Measurements from ENCODE around the gene PTRHD1.

PTRHD1 gene

GRCh38 chr2:24828238-24828996 lies 35.2 kb upstream of the PTRHD1 start:
- no peak for DNase-seq

DNA sequence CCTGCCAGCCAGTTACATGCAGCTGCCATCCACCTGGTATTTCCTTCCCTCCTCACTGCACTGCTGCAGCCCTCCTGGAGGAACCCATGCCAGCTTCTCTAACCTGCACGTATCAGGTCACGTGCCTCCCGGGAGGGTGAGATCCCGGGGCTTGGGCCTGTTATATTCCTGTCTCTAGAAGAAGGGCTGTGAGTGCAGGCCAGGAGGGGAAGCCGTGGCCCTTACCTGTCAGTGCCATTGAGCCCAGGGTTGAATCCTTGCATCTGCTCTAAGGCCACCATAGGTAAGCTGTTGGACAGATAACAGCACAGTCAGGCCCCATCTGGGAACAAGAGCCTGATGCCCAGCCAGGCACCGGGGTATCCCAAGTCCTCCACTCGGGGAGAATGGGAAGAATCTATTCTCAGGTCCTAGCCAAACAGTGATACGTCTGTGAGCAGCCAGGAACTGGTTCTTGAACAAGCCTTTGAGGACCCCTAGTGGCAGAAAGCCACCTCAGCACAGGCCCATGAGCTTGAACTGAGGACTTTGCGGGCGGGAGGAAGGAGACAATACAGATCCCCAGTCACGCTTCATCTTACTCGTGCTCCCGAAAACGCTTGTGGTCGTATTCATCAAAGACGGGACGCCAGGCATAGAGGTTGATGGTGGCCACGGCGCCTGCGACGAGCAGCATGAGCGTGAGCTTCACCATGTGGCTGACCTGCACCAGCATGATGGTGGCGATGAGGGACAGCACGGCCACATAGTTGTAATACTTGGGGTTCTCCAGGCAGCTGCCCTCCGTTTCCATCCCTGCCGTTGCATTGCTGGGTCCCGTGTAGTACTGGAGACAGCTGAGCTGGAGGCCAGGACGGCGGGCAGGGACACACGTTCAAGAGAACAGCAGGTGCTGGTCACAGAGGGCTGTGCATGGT lies 34.4 kb upstream of the PTRHD1 start:
- peak; percentile 69 for DNase-seq

- no peak for DNase-seq
Measured at GRCh38 chr2:24826773-24827145, 33.6 kb upstream of the PTRHD1 start.

DNA sequence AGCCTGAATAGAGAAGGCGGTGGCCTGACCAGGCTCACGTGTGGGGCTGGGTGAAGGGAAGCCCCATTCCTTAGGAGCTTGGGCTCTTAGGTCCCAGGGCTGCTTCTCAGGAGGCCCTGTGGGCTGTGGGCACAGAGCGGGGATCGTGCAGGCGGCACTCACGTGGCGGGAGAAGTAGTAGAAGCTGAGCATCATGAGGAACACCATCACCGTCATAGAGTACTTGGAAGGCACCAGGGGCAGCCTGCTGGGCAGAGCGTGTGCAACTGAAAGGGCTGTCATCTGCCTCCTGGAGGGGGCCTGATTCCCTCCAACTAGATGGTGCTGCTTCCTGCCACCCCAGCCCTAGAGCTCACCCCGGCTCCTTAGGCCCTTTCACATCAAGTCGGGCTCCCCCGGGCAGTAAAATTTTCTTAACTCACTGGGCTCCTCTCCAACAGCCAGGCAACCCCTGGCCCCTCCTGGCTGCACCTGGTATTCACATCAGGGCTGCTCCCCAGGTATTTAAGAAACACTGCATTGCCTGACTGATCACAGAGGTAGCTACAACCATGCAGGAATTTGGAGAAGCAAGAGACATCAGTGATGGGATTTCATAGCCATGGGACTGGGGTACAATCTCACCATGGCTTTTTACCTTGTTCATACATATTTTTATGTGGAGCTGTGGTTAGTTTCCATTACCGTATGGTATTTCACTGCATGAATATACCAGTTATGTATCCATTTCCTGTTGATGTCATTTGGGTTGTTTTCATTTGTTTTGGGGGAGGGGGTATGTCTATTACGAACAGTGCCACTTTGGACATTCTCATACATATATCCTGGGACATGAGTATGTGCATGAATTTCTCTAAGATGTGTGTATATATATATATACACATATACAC lies 32.9 kb upstream of the PTRHD1 start:
- DNase-seq = no peak

GRCh38 chr2:24824966-24825882 lies 32.0 kb upstream of the PTRHD1 start:
- no peak for DNase-seq

GRCh38 chr2:24824071-24824588 lies 30.9 kb upstream of the PTRHD1 start:
- no peak for DNase-seq

DNA sequence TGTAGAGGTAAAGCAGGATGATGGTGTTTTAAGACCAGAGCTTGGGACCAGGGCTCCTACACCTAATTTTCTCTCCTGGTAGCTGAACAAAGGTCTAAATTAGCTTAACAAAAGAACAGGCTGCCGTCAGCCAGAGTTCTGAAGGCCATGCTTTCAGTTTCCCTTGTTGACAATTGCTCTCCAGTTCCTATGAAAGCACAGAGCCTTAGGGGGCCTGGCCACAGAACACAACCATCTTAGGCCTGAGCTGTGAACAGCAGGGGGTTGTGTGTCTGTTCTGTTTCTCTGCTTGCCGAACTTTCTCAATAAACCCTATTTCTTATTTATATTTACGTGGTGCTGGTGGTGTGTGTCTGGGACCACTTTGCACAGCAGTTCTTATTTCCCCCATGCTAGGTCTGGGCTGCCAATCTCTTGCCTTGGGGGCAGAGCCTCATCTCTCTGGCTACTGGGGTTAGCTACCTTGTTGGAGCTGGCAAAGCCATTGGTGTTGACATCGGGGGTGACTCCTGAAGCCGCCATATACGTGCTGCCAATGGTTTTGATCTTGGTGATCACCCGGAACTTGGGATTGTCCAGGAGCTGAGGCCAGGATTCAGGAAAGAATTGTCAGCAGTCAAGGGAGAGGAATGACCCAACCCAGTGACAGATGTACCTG lies 29.0 kb upstream of the PTRHD1 start:
- no peak for DNase-seq

- DNase-seq = no peak
Measured at GRCh38 chr2:24821433-24821891, 28.3 kb upstream of the PTRHD1 start.

- DNase-seq = no peak
Measured at GRCh38 chr2:24820598-24821432, 27.6 kb upstream of the PTRHD1 start.

GRCh38 chr2:24820175-24820513 lies 27.0 kb upstream of the PTRHD1 start:
- no peak for DNase-seq

DNA sequence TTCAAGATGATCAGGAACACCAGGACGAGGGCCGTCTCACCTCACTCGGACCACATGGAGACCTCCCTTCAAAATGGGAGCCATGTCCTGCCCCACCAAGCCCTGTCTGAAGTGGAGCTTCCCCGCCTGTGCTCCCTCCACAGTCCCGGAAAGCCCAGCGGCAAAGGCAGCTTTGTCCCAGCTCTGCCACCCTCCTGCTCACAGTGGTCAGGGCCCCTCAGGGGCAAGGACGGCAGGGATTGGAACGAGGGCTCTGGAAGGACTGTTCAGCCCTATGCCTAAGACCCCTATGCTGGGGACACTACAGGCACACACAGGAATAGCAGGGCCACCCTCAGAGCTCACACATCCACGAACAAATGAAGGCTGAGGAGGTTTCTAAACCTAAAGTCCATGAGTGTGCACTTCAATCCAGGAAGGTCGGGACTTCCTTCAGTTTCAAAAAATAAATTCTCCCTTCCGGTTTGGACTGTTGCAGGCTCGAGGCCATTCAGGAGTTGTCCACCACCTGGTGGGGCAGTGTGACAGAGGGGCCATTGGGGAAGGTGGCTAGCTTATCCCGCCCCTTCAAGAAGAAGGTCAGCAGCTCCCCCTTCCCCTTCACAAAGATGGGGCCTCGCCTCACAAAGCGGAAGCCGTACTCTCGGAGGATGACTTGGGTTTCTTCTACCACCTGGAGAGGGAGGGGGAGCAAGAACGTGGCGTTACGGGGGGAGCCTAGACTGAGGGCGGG lies 26.4 kb upstream of the PTRHD1 start:
- DNase-seq = no peak

DNA sequence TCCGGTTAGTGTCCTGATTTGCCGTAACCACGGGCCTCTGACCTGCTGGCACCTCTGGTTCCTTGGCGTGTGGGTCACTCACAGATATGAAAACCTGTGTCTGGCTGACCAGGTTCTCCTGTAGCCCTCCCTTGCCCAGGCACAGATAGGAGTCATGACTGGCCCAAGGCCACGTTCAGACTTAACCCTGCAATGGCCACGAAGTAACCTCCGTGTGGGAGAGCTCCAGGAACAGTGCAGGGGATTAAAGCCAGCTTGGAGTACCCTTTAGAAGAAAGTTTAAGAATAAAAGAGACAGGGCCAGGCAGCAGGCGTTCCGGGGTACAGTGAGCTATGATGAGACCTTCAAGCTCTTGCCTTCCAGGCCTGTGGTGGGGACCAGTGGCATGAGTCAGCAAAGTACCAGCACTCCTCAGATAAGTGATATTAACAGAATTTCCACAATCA lies 25.6 kb upstream of the PTRHD1 start:
- DNase-seq = no peak

DNA sequence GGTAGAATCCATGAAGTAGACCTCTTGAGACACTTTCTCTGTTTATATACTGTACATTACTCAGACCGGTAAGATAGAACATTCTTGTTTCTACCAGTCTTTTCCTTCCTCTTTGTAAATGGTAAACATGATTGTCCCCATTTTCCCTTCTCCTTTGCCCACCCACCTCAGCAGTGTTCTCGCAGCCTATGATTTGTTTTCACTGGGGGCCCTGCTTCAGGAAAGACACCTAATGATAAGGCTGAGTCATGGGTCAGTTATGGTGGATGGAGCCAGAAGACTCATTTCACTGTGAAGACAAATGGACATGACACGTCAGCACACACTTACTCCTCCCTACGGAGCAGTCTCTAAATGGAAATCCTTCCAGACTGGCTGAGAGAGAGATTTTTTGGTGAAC lies 23.7 kb upstream of the PTRHD1 start:
- DNase-seq = no peak

- no peak for DNase-seq
Measured at GRCh38 chr2:24816404-24816803, 23.2 kb upstream of the PTRHD1 start.

GRCh38 chr2:24815171-24815570 lies 22.0 kb upstream of the PTRHD1 start:
- DNase-seq = no peak

DNA sequence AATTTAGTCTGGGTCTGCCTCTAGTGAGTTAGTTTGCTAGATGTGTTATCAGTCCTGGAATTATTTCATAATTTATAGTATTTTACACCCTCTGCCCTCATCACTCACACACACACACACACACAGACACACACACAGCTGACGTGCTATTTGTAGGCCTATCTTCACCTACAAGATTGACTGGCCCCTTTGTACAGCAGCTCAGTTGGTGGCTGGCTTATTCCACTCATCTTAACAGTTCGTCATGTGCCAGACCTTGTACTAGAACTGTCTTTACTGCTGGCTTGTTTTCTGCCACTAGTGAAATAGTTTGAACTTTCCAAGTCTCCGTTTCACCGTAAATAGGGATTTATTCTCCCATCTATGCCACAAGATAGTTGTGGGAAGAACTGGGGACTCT lies 21.3 kb upstream of the PTRHD1 start:
- DNase-seq = no peak

DNA sequence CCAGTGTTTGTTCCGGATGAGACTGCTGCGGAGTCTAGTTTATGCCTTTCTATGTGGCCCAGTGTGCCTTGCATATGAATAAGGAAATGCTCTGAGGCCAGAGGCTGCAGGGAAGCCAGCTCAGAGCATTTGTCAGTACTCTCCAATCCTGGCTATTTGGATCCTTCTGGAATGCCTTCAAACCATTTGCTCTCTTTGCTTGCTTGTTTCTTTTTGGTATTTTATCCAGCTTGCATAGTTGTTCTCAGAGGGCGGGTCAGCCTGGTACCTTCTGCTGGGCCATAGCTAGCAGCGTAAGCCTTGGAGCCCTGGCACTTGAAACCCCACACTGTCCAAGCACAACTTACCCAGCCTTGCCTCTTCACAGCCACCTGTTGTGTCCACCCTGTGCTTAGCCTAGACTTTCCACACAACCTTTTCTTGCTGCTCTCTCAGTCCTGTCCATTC lies 20.5 kb upstream of the PTRHD1 start:
- DNase-seq = no peak

GRCh38 chr2:24809316-24810007 lies 16.3 kb upstream of the PTRHD1 start:
- no peak for DNase-seq

DNA sequence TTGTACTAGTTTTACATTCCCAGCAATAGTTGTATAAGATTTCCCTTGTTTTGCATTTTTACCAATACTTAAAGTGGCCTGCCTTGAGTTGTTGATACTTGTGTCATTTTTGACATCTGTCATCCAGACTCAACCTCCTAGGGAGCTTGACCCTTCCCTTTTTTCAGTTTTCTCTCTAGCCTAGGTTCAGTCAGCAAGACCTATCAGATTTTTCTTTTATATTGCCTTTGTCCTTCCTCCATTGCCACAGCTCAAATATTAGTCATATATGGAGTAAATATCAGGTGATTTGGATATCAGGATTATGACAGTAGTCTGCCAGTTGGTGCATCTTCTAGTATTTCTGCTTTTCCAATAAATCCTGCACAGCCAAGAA lies 13.5 kb upstream of the PTRHD1 start:
- DNase-seq = no peak

Data from activated T-cell treated with anti-CD3 and anti-CD28 coated beads, Interleukin-2, amount 50 U/mL, for 1 hour (primary cell).